Parathyroid adenoma (tissue), 2 donors: ENCODE measurements around the gene SPATA24.
A peak's percentile ranks its signal among the peaks of the same experiment; 100 is the strongest.

Source experiments
- H2AFZ ChIP-seq: fragments of 300-600 bp; sonication (generic); one replicate; pipeline ENCODE4 v1.7.0; 2017; ENCODE audit warnings: antibody characterized with exemption, mild to moderate bottlenecking
- H3K27ac ChIP-seq: fragments of 300-600 bp; sonication (generic); one replicate; pipeline ENCODE4 v1.7.0; 2017
- H3K27me3 ChIP-seq: fragments of 300-600 bp; sonication (generic); one replicate; pipeline ENCODE4 v1.7.0; 2017; ENCODE audit warnings: low read length; ENCODE audit not compliant: control insufficient read depth, insufficient read depth
- H3K36me3 ChIP-seq: fragments of 300-600 bp; sonication (generic); one replicate; pipeline ENCODE4 v1.7.0; 2017; ENCODE audit warnings: low read length; ENCODE audit not compliant: control insufficient read depth, insufficient read depth
- H3K4me1 ChIP-seq: fragments of 300-600 bp; sonication (generic); one replicate; pipeline ENCODE4 v1.7.0; 2017; ENCODE audit warnings: control low read depth
- H3K4me2 ChIP-seq: fragments of 300-600 bp; sonication (generic); one replicate; pipeline ENCODE4 v1.7.0; 2017; ENCODE audit warnings: low read length
- H3K4me3 ChIP-seq: fragments of 300-600 bp; sonication (generic); one replicate; pipeline ENCODE4 v1.7.0; 2017; ENCODE audit warnings: low read depth, low read length
- H3K79me2 ChIP-seq: fragments of 300-600 bp; sonication (generic); one replicate; pipeline ENCODE4 v1.7.0; 2017; ENCODE audit warnings: control low read depth
- H3K9ac ChIP-seq: fragments of 300-600 bp; sonication (generic); one replicate; pipeline ENCODE4 v1.7.0; 2017; ENCODE audit warnings: mild to moderate bottlenecking
- H3K9me3 ChIP-seq: fragments of 300-600 bp; sonication (generic); one replicate; pipeline ENCODE4 v1.7.0; 2017; ENCODE audit warnings: low read length; ENCODE audit not compliant: control insufficient read depth
- CTCF ChIP-seq: fragments of 300-600 bp; sonication (generic); IDR thresholded peaks from one replicate; pipeline ENCODE4 v1.7.0; 2017; ENCODE audit warnings: antibody characterized with exemption, mild to moderate bottlenecking
- donor health status: primary hyperparathyroidism.

The SPATA24 gene

DNA sequence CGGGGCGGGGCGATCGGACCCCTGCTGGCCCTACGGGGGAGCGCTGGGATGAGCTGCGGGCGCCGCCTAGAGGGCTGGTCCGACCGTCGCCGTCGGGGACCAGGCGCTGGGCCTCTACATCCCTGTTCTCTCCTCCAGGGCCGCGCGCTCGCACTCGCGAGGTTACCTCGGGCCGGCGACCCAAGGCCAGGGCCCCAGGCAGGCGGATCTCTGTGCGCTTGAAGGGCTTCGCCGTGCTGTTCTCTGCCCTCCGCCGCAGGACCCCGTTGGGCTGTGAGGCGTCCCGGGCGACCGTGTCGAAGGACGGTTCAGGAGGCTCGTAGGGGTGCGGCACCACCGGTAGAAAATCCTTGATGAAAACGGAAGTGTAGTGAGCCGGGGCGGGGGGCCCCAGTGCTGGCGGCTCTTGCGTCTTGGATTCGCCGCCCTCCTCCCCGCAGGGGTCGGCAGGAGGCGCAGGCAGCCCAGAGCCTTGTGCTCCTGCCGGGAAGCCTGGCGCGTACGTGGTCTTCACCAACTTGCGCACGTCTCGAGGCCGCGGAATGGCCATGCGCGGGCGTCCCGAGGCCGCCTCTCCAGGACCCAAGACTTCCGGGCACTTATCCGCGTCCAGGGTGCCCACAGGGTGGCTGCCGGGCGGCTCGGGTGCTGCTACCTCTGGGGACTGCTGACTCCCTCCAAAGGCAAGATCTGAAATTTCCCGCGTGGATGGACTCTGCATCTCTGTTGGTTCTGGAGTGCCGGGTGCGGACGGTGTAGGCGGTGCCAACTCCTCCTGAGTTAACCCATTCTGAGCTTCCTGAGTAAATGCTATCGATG lies 11.0 kb downstream of the SPATA24 start:
- H2AFZ ChIP-seq: no peak overlapping the region
- no peaks in the 10 kb centered on the region for H3K27me3 ChIP-seq
- H3K79me2 ChIP-seq: no peaks in the 10 kb centered on the region
- TF ChIP-seq CTCF: no peak
- H3K9me3 ChIP-seq: no peaks in the 10 kb centered on the region
- H3K27ac ChIP-seq: no peak overlapping the region
- peak overlapping the region; percentile 26 for H3K4me2 ChIP-seq
- H3K4me1 ChIP-seq: no peaks in the 10 kb centered on the region
- H3K9ac ChIP-seq: no peak overlapping the region
- H3K36me3 ChIP-seq: no peaks in the 10 kb centered on the region
- H3K4me3 ChIP-seq: no peak overlapping the region

DNA sequence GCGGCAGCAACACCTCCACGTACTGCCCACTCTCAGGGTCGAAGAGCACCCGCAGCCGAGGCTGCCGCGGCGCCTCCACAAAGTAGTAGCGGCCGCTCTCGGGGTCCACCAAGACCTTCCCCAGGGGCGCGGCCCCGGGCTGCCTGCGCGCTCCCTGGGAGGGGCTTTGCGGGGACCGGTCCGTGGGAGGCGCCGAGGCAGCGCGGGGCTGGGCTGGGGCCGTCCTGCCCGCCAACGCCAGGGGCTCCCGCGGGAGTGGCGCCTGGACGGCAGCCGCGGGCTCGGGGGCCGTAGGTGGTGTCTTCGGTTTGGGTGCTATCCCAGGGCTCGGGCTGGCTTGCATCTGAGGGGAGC lies 11.6 kb downstream of the SPATA24 start:
- Histone ChIP-seq H3K4me3 (no peak overlapping the region), H3K9me3 (no peaks in the 10 kb centered on the region), H3K36me3 (no peaks in the 10 kb centered on the region), H3K4me1 (no peaks in the 10 kb centered on the region), H3K79me2 (no peaks in the 10 kb centered on the region), H2AFZ (no peak overlapping the region), H3K27ac (no peak overlapping the region), H3K4me2 (no peak overlapping the region), H3K9ac (no peak overlapping the region), H3K27me3 (no peaks in the 10 kb centered on the region)
- TF ChIP-seq CTCF: no peak

DNA sequence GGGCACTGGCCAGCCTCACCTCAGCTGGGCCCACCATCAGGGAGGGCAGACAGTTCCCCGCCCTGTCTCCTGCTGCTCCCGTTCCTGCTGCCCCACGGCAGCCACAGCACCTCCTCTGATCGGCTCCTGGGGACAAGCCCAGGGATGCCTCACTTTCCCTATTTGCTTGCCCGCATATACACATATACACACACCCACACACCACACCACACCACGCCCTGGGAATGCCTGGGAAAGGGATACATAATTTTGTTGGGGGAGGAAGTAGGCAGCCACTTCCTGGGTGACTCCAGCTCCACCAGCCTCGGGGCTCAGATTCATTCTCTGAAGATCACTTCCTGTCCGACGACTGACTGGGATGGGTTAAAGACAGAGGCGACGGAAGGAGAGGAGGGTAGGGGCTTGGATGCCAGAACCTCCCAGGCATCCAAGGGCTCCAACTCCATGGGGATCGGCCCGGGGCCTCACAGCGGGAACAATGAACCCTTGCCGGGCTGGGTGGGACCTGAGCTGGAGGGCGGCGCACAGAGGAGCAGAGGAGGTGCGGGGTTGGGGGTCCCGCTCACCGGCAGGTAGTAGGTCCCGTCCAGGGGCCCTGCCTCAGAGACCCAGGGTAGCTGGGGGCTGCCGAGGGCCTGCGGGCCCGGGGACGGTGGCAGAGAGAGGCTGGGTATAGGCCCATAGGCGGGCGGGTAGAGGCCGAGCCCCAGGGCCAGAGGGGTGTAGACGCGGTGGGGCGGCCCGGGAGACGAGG lies 12.1 kb downstream of the SPATA24 start:
- H3K79me2 ChIP-seq: no peaks in the 10 kb centered on the region
- H3K27ac ChIP-seq: no peak overlapping the region
- no peaks in the 10 kb centered on the region for H3K9me3 ChIP-seq
- no peak overlapping the region for H3K4me2 ChIP-seq
- H2AFZ ChIP-seq: no peak overlapping the region
- H3K4me1 ChIP-seq: no peaks in the 10 kb centered on the region
- TF ChIP-seq CTCF: no peak
- H3K27me3 ChIP-seq: no peaks in the 10 kb centered on the region
- no peaks in the 10 kb centered on the region for H3K36me3 ChIP-seq
- no peak overlapping the region for H3K4me3 ChIP-seq
- H3K9ac ChIP-seq: no peak overlapping the region

DNA sequence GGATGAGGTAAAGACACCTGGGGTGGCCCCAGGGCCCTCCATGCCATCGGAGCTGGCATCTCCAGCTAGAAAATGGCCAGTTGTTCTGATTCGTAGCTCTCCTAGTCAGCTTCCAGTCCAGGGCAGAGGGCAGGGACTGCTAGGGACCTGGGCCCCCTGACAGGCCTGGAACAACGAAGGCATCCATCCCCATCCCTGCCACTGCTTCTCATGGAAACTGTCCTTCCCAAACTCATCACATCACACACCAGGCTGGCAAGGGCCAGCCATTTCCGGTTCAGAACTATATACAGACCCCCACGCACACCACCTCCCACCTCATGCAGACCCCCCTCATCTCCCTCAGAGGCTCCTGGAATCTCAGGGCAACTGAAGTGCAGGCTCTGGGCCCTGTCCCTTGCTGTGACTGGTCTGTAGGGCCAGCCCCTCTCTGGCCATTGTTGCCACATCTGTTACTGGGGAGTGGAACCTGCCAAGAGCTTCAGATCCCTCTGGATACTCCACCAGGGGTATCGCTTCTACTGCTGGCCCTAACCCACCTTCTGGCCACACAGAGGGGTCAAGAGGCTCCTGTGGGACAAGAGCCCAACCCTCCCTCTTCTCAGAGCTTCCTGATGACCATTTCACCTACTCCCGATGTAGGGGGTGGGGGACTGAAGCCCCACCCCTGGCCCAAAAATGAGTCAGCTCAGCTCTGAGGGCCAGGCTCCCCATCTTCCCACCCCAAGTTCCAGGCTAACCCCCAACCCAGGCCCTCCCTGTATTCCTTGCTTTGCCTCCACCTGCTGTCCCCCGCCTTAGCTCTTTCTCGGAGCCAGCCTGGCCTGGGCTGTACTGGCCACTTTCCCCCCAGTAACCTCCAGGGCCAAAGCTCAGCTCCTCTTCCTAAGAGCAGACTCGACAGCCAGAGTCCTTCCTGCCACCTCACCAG lies 13.0 kb downstream of the SPATA24 start:
- H3K9me3 ChIP-seq: no peaks in the 10 kb centered on the region
- H2AFZ ChIP-seq: no peak overlapping the region
- no peaks in the 10 kb centered on the region for H3K27me3 ChIP-seq
- H3K4me2 ChIP-seq: no peak overlapping the region
- no peak overlapping the region for H3K27ac ChIP-seq
- peaks cover 2% of the 10 kb centered on the region for H3K4me1 ChIP-seq
- no peak overlapping the region for H3K9ac ChIP-seq
- H3K4me3 ChIP-seq: no peak overlapping the region
- no peaks in the 10 kb centered on the region for H3K79me2 ChIP-seq
- TF ChIP-seq CTCF: no peak
- H3K36me3 ChIP-seq: no peaks in the 10 kb centered on the region
